SK-N-SH treated with all-trans-retinoic acid at 6 μM for 48 hours (cell line): ENCODE data around the gene UST.

Experiments
- ARNTL ChIP-seq: fragments of 450-650 bp; formaldehyde crosslinking; IDR thresholded peaks from 2 replicates; pipeline ENCODE4 v1.5.0; 2020; ENCODE audit warnings: low read depth, mild to moderate bottlenecking, moderate library complexity, borderline replicate concordance
- CREB5 ChIP-seq: fragments of 250-450 bp; sonication (Bioruptor Pico); IDR thresholded peaks from 2 replicates; pipeline ENCODE4 v1.5.1; 2020; ENCODE audit warnings: low read depth, mild to moderate bottlenecking, moderate library complexity
- CSDC2 ChIP-seq: fragments of 250-450 bp; sonication (Bioruptor Pico); IDR thresholded peaks from 2 replicates; pipeline ENCODE4 v1.5.0; 2020; ENCODE audit warnings: mild to moderate bottlenecking, moderate library complexity
- GLIS3 ChIP-seq: fragments of 250-450 bp; sonication (Bioruptor Pico); IDR thresholded peaks from 2 replicates; pipeline ENCODE4 v1.5.0; 2020; ENCODE audit warnings: mild to moderate bottlenecking, moderate library complexity
- ISL1 ChIP-seq: fragments of 250-450 bp; sonication (Bioruptor Pico); IDR thresholded peaks from 2 replicates; pipeline ENCODE4 v2.1.2; 2022; ENCODE audit warnings: mild to moderate bottlenecking, moderate library complexity
- PATZ1 ChIP-seq: fragments of 250-450 bp; sonication (Bioruptor Pico); IDR thresholded peaks from 2 replicates; pipeline ENCODE4 v1.8.0; 2020; ENCODE audit warnings: mild to moderate bottlenecking, moderate library complexity, borderline replicate concordance
- POU6F1 ChIP-seq: fragments of 250-450 bp; sonication (Bioruptor Pico); IDR thresholded peaks from 2 replicates; pipeline ENCODE4 v1.8.0; 2021; ENCODE audit warnings: low read depth, mild to moderate bottlenecking, moderate library complexity, borderline replicate concordance
- RARB ChIP-seq: fragments of 250-450 bp; sonication (Bioruptor Pico); IDR thresholded peaks from 2 replicates; pipeline ENCODE4 v1.8.0; 2021; ENCODE audit warnings: mild to moderate bottlenecking, moderate library complexity
- SNAI2 ChIP-seq: fragments of 250-450 bp; sonication (Bioruptor Pico); IDR thresholded peaks from 2 replicates; pipeline ENCODE4 v1.5.0; 2020; ENCODE audit warnings: mild to moderate bottlenecking, moderate library complexity
- ZFP3 ChIP-seq: fragments of 250-450 bp; sonication (Bioruptor Pico); IDR thresholded peaks from 2 replicates; pipeline ENCODE4 v1.5.0; 2020; ENCODE audit warnings: mild to moderate bottlenecking, moderate library complexity
- ZFP30 ChIP-seq: fragments of 450-650 bp; formaldehyde crosslinking; IDR thresholded peaks from 2 replicates; pipeline ENCODE4 v1.5.0; 2022; ENCODE audit warnings: mild to moderate bottlenecking, moderate library complexity
- ZNF565 ChIP-seq: fragments of 450-650 bp; formaldehyde crosslinking; conservative IDR thresholded peaks from 2 replicates; pipeline ENCODE4 v1.5.0; 2020; ENCODE audit warnings: low read depth, mild to moderate bottlenecking, moderate library complexity
- ZNF70 ChIP-seq: fragments of 450-650 bp; formaldehyde crosslinking; IDR thresholded peaks from 2 replicates; pipeline ENCODE4 v1.5.0; 2020; ENCODE audit warnings: mild to moderate bottlenecking, moderate library complexity
- ZNF8 ChIP-seq: fragments of 450-650 bp; formaldehyde crosslinking; IDR thresholded peaks from 2 replicates; pipeline ENCODE4 v1.5.0; 2020; ENCODE audit warnings: mild to moderate bottlenecking, moderate library complexity

- no peak for TF ChIP-seq PATZ1 (CRISPR knock-in tag)
- no peak for TF ChIP-seq ZNF70 (CRISPR knock-in tag)
- TF ChIP-seq ZFP30 = no peak
- TF ChIP-seq ZNF8 (CRISPR knock-in tag) = no peak
- no peak for TF ChIP-seq ARNTL
- no peak for TF ChIP-seq GLIS3 (CRISPR knock-in tag)
- no peak for TF ChIP-seq ISL1 (CRISPR knock-in tag)
- TF ChIP-seq ZFP3 (CRISPR knock-in tag) = no peak
- TF ChIP-seq POU6F1 (CRISPR knock-in tag) = no peak
- TF ChIP-seq ZNF565 = no peak
- no peak for TF ChIP-seq CREB5 (CRISPR knock-in tag)
- no peak for TF ChIP-seq RARB (CRISPR knock-in tag)
- TF ChIP-seq SNAI2 = no peak
- TF ChIP-seq CSDC2 (CRISPR knock-in tag) = no peak
Observed at GRCh38 chr6:149033454-149033853, 286.6 kb downstream of the UST start.
